Measurements from ENCODE around the gene TDRD1.

- TF ChIP-seq CTCF (IDR thresholded peaks at IDR 0.05) (no peak), POLR2A (IDR thresholded peaks at IDR 0.05) (no peak), POLR2AphosphoS5 (IDR thresholded peaks at IDR 0.05; ENCODE audit: insufficient read depth in 1 of 2, low read depth in 1 of 2) (no peak)
Measured at GRCh38 chr10:114250236-114250635, 71.1 kb downstream of the TDRD1 start.

Data from vagina (tissue), 2 donors.